ENCODE results near the gene SPTLC1.
"Not testable (repeated sequence)": the region's sequence is repeated elsewhere in the genome, so short reads cannot be mapped to it uniquely, and the experiment has no call there.

DNA sequence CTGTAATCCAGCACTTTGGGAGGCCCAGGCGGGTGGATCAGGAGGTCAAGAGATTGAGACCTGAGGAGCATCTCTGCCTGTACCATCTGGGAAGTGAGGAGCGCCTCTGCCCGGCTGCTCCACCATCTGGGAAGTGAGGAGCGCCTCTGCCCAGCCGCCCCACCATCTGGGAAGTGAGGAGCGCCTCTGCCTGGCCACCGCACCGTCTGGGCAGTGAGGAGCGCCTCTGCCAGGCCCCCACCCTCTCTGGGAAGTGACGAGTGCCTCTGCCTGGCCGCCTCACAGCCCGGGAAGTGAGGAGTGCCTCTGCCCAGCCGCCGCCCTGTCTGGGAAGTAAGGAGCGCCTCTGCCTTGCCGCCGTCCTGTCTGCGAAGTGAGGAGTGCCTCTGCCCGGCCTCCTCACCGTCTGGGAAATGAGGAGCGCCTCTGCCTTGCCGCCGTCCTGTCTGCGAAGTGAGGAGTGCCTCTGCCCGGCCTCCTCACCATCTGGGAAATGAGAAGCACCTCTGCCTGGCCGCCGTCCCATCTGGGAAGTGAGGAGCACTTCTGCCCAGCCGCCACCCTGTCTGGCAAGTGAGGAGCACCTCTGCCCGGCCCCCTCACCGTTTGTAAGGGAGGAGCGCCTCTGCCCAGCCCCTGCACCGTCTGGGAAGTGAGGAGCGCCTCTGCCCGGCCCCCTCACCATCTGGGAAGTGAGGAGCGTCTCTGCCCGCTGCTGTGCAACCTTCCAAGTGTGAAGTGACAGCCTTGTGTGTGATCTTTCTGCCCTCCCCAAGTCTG lies 9.6 kb downstream of the SPTLC1 start:
- TF ChIP-seq POLR2A (IDR thresholded peaks at IDR 0.05; ENCODE audit: low read depth, low read length); RAD21 (IDR thresholded peaks at IDR 0.05; ENCODE audit: insufficient read depth, low read depth, low read length); ESRRA (IDR thresholded peaks at IDR 0.05; ENCODE audit: low read length); CBX5 (IDR thresholded peaks at IDR 0.05; ENCODE audit: low read depth); SP1 (IDR thresholded peaks at IDR 0.05; ENCODE audit: low read depth, low read length); FOXM1 (IDR thresholded peaks at IDR 0.05; ENCODE audit: low read depth, low read length); EP300 (IDR thresholded peaks at IDR 0.05; ENCODE audit: borderline replicate concordance in 1 of 2, control insufficient read depth in 1 of 2, low read depth in 2 of 2, low read length in 2 of 2); YY1 (IDR thresholded peaks at IDR 0.05; ENCODE audit: low read depth, low read length); MEF2B (IDR thresholded peaks at IDR 0.05; ENCODE audit: partially characterized antibody, poor library complexity, severe bottlenecking): not testable (repeated sequence)
- TF ChIP-seq, protein P1, sequence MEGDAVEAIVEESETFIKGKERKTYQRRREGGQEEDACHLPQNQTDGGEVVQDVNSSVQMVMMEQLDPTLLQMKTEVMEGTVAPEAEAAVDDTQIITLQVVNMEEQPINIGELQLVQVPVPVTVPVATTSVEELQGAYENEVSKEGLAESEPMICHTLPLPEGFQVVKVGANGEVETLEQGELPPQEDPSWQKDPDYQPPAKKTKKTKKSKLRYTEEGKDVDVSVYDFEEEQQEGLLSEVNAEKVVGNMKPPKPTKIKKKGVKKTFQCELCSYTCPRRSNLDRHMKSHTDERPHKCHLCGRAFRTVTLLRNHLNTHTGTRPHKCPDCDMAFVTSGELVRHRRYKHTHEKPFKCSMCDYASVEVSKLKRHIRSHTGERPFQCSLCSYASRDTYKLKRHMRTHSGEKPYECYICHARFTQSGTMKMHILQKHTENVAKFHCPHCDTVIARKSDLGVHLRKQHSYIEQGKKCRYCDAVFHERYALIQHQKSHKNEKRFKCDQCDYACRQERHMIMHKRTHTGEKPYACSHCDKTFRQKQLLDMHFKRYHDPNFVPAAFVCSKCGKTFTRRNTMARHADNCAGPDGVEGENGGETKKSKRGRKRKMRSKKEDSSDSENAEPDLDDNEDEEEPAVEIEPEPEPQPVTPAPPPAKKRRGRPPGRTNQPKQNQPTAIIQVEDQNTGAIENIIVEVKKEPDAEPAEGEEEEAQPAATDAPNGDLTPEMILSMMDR (IDR thresholded peaks at IDR 0.05 in 2 of 3, conservative IDR thresholded peaks at IDR 0.05 in 1 of 3; ENCODE audit: control insufficient read depth in 2 of 3, extremely low read depth in 1 of 3, insufficient read depth in 1 of 3, low read depth in 3 of 3, low read length in 3 of 3), result not testable (repeated sequence)
- TF ChIP-seq, protein P2, sequence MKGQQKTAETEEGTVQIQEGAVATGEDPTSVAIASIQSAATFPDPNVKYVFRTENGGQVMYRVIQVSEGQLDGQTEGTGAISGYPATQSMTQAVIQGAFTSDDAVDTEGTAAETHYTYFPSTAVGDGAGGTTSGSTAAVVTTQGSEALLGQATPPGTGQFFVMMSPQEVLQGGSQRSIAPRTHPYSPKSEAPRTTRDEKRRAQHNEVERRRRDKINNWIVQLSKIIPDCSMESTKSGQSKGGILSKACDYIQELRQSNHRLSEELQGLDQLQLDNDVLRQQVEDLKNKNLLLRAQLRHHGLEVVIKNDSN (IDR thresholded peaks at IDR 0.05; ENCODE audit: borderline replicate concordance, extremely low read length, insufficient read depth, low read depth, low read length), result not testable (repeated sequence)
- TF ChIP-seq, protein P3, sequence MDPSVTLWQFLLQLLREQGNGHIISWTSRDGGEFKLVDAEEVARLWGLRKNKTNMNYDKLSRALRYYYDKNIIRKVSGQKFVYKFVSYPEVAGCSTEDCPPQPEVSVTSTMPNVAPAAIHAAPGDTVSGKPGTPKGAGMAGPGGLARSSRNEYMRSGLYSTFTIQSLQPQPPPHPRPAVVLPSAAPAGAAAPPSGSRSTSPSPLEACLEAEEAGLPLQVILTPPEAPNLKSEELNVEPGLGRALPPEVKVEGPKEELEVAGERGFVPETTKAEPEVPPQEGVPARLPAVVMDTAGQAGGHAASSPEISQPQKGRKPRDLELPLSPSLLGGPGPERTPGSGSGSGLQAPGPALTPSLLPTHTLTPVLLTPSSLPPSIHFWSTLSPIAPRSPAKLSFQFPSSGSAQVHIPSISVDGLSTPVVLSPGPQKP (IDR thresholded peaks at IDR 0.05; ENCODE audit: low read depth, low read length), result not testable (repeated sequence)
- TF ChIP-seq, protein P4, sequence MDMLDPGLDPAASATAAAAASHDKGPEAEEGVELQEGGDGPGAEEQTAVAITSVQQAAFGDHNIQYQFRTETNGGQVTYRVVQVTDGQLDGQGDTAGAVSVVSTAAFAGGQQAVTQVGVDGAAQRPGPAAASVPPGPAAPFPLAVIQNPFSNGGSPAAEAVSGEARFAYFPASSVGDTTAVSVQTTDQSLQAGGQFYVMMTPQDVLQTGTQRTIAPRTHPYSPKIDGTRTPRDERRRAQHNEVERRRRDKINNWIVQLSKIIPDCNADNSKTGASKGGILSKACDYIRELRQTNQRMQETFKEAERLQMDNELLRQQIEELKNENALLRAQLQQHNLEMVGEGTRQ (IDR thresholded peaks at IDR 0.05; ENCODE audit: borderline replicate concordance, low read depth, low read length), result not testable (repeated sequence)

Measured in GM12878 (cell line).